Adrenal gland (tissue), 12 donors: ENCODE data around the gene PDE2A. TPM values are rescaled to one million over a fixed set of nuclear protein-coding genes. Genes with fewer than 3 reads are reported as not detected.

Experiments used
- DNase-seq, 7 donors: peaks; one replicate each; pipeline ENCODE4 v3.0.0-alpha.2; 2019 to 2020
- H3K27ac ChIP-seq, 5 donors: fragments of 200-600 bp; sonication (generic) in 4 of 5; 1 replicate in 3 of 5; 2 replicates in 2 of 5; pipeline versions ENCODE4 v1.5.1 to v1.8.0; 2016 to 2020; ENCODE audit warnings: mild to moderate bottlenecking in 1 of 5
- H3K27me3 ChIP-seq: fragments of 200-600 bp; 2 replicates; pipeline ENCODE4 v1.8.0; 2021
- H3K36me3 ChIP-seq, 2 donors: fragments of 200-600 bp; replicated peaks in 1 of 2; 1 replicate in 1 of 2; 2 replicates in 1 of 2; pipeline versions ENCODE4 v1.5.1 to v1.8.0; 2018 to 2022
- H3K4me1 ChIP-seq, 2 donors: fragments of 200-600 bp; replicated peaks in 1 of 2; 1 replicate in 1 of 2; 2 replicates in 1 of 2; pipeline versions ENCODE4 v1.5.1 to v1.8.0; 2018 to 2021
- H3K4me3 ChIP-seq, 4 donors: fragments of 200-600 bp; sonication (generic) in 3 of 4; one replicate each; pipeline ENCODE4 v1.5.1; 2016 to 2018
- H3K9me3 ChIP-seq, 3 donors: fragments of 200-600 bp; sonication (generic) in 1 of 3; replicated peaks in 1 of 3; 1 replicate in 2 of 3; 2 replicates in 1 of 3; pipeline versions ENCODE4 v1.5.1 to v1.8.0; 2016 to 2021
- POLR2A ChIP-seq, 2 donors: fragments of 450-650 bp; IDR thresholded peaks; one replicate each; pipeline ENCODE4 v1.6.1; 2017; ENCODE audit warnings: antibody characterized with exemption in 2 of 2, mild to moderate bottlenecking in 2 of 2, moderate library complexity in 1 of 2
- WGBS, 4 donors: extraction: QIAGEN DNeasy Blood & Tissue Kit in 2 of 4; methylation state at CpG; one replicate each; pipeline versions ENCODE4 v1.1.5 to v1.1.7; 2013 to 2017; 5-methylcytosine and 5-hydroxymethylcytosine counted together
- intact Hi-C, 2 donors: fragments of 100-400 bp; cut with DNase I; formaldehyde crosslinking; loops; one replicate each; pipeline versions ENCODE4 v1.14.1 to v1.15.0; 2022 to 2023
- polyA plus RNA-seq, 3 donors: library from polyadenylated mRNA; stranded (reverse); fragments of 200-250 nt in 2 of 3; fragments of 350-450 nt in 1 of 3; fragmentation: Illumina TruSeq in 1 of 3; extraction: RNeasy Lipid Tissue Mini Kit (QIAGEN cat#74804) in 1 of 3; gene quantifications; one replicate each; pipeline ENCODE4 v1.2.3, GENCODE V29; 2013 to 2014
- total RNA-seq, 9 donors: library from RNA; depleted of rRNA in 4 of 9; stranded (reverse); fragments of >200 nt in 4 of 9; fragments of 120-200 nt in 1 of 9; fragmentation: NEBNext Ultra II Directional in 1 of 9; extraction: Animal tissue kit (Norgen Biotek cat#: 25700) in 1 of 9; gene quantifications; one replicate each; pipeline versions ENCODE4 v1.1.0 to v1.2.4, GENCODE V29; 2013 to 2023
- TF ChIP-seq, protein P1 (sequence below), 6 experiments: fragments of 450-650 bp in 4 of 6; fragments of 200-600 bp in 2 of 6; sonication (generic) in 1 of 6; IDR thresholded peaks; 1 replicate in 5 of 6; 2 replicates in 1 of 6; pipeline versions ENCODE4 v1.5.1 to v1.8.0; 2016 to 2021; ENCODE audit warnings: antibody characterized with exemption in 6 of 6, mild to moderate bottlenecking in 2 of 6, moderate library complexity in 1 of 6
- donor health status: healthy with polysubstance abuse.
- donor health status: Bipolar disorder and iron deficiency.
- donor health status: DM: yes; HTN: yes; CAD: no.
- donor health status: DM: no; HTN: no; CAD: no.
- donor health status: DM: no; HTN: no; CAD: no.
- donor health status: DM: yes; HTN: yes; CAD: no.

Gene PDE2A
- total and polyA plus RNA-seq, 12 donors, result 11.5 to 226 (median 67.6) TPM

DNA sequence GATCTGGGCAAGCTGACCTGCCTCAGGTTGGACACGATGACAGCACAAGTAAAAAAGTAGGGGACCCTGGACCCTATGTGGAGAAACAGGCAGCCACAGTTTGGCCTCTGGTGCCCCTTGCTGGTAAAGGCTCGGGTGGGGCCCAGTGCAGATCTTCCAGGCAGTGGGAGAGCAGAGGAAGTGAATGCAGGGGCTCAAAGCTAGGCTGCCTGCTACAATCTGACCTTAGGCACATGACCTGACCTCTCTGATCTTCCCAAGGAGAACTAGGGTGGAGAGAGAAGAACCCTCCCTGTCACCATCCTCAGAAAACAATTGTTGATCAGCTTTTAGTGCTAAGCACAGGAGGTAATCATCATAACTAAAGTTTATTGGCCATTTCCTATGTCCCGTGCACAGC, 76.5 kb downstream of the PDE2A start:
- Histone ChIP-seq H3K36me3 (no peaks in the 10 kb centered on the region), H3K4me1 (peaks cover 5 to 8% of the 10 kb centered on the region in 2 donors), H3K4me3 (no peak overlapping the region), H3K9me3 (no peaks in the 10 kb centered on the region), H3K27ac (no peak overlapping the region), H3K27me3 (no peaks in the 10 kb centered on the region)
- intact Hi-C loops, result loop anchor here (2.0 to 5.0 kb wide), 2 partner anchors 43 to 45 kb away; no protein-coding TSS in a partner anchor
- no peak for DNase-seq
- no peak for TF ChIP-seq POLR2A (IDR thresholded peaks at IDR 0.05)
- TF ChIP-seq, protein P1, sequence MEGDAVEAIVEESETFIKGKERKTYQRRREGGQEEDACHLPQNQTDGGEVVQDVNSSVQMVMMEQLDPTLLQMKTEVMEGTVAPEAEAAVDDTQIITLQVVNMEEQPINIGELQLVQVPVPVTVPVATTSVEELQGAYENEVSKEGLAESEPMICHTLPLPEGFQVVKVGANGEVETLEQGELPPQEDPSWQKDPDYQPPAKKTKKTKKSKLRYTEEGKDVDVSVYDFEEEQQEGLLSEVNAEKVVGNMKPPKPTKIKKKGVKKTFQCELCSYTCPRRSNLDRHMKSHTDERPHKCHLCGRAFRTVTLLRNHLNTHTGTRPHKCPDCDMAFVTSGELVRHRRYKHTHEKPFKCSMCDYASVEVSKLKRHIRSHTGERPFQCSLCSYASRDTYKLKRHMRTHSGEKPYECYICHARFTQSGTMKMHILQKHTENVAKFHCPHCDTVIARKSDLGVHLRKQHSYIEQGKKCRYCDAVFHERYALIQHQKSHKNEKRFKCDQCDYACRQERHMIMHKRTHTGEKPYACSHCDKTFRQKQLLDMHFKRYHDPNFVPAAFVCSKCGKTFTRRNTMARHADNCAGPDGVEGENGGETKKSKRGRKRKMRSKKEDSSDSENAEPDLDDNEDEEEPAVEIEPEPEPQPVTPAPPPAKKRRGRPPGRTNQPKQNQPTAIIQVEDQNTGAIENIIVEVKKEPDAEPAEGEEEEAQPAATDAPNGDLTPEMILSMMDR (IDR thresholded peaks at IDR 0.05), result no peak
- WGBS, 4 donors, result 73 to 84% (median 78%) methylated on average over 3 of the region's 3 CpGs

DNA sequence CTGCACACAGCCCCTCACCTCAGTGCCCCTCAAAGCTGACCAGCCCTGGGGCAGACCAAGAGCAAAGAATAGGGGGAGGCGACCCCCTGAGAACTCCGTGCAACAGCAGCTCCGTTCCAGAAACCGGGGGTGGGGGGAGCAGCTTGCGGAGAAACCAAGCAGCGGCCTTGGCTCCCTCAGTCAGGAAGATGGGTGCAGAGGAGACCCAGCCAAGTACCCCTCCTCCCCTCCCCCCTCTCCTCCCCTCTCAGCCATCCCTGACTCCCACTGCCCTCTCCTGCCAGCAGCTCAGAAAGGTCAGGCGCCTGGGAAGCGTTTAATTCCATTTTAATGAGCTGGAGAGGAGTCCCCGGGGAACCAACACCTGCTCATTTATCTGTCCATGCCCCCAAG, 78.9 kb downstream of the PDE2A start:
- WGBS, 4 donors, result 70 to 87% (median 81%) methylated on average over 2 to 9 of the region's 9 CpGs
- TF ChIP-seq, protein P1 (IDR thresholded peaks at IDR 0.05), result no peak
- TF ChIP-seq POLR2A (IDR thresholded peaks at IDR 0.05), result no peak
- Histone ChIP-seq H3K9me3 (no peaks in the 10 kb centered on the region), H3K4me1 (peaks cover 5 to 8% of the 10 kb centered on the region in 2 donors), H3K27ac (no peak overlapping the region), H3K36me3 (no peaks in the 10 kb centered on the region), H3K27me3 (no peaks in the 10 kb centered on the region), H3K4me3 (no peak overlapping the region)
- DNase-seq, result no peak
- intact Hi-C loops, result loop anchor here in 1 of 2 donors (5.0 kb wide), 1 partner anchor 47 kb away; no protein-coding TSS in a partner anchor

DNA sequence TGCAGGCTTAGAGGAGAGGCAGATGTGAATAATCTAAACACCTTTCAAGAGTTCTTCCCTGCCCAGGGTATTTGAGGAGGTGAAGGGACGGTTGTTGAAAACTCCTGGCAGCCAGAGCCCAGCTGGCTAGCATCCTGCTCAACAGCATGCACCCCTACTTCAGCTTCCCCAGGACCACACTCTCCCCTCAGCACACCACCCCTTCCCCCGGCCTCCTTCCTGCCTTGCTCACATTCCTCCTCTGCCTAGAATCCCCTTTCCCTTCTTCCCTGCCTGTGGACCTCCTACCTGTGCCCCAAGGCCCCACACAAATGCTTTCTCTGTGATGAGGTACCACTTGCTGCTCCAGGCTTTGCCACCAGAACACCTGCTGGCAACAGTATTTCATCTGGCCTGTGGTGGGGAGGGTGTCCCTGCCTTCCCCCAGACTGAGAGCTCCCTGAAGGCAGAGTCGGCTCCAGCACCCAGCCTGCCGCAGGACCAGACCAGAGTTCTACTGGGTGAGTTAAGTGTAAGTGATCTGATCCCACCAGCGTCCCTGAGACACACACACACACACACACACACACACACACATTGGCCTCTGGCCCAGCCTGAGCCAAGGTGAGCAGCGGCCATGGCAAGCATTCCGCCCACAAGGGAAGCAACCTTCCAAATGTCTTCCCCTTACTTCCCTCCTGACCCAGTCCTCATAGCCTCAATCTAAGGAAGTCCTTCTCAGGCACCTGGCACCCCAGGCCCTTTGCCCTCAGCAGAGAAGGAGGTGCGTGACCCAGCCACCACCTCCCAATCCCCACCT, 79.5 kb downstream of the PDE2A start:
- WGBS, 4 donors, result 71 to 78% (median 74%) methylated on average over 6 to 8 of the region's 8 CpGs
- Histone ChIP-seq H3K4me3 (no peak overlapping the region), H3K27me3 (no peaks in the 10 kb centered on the region), H3K36me3 (no peaks in the 10 kb centered on the region), H3K27ac (no peak overlapping the region), H3K9me3 (no peaks in the 10 kb centered on the region), H3K4me1 (peaks cover 5 to 8% of the 10 kb centered on the region in 2 donors)
- TF ChIP-seq, protein P1 (IDR thresholded peaks at IDR 0.05), result no peak
- TF ChIP-seq POLR2A (IDR thresholded peaks at IDR 0.05), result no peak
- intact Hi-C loops, result loop anchor here in 1 of 2 donors (5.0 kb wide), 1 partner anchor 48 kb away; no protein-coding TSS in a partner anchor
- peak in 1 of 7 donors; percentile 57 for DNase-seq

DNA sequence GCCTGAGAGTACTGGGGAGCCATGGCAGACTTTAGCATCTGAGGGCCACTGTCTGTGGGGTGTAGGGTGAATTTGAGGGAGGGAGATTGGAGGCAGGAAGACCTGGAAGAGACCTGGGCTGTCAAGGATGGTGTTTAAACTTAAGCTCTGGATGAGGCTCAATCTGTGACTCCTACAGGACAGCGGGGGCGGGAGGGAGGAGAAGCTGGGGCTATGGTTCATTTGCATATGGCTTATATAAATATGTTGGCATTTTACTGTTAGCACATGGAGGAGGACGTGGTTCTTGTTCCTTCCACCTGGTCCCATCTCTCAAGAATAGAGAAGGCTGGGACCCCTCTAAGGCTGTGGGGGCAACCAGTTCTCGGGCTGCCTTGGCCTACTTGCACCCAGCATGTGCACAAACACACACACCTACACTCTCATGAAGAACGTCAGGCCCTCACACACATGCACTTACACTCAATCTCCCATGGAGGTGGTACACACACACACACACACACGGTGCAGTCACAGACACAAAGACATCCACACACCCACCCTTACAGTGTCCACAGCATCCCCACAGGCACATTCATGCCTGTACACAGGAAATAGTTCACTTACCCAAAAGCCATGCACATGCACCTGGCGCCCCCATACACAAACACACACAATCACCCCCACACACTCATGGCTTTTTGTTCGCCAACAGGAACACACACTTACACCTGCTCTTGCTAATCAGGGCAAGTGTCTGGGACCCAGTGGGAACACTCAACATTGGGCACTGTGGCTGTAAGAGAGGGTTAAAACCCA, 81.3 kb downstream of the PDE2A start:
- Histone ChIP-seq H3K36me3 (no peaks in the 10 kb centered on the region), H3K9me3 (no peaks in the 10 kb centered on the region), H3K4me1 (no peaks in the 10 kb centered on the region), H3K27ac (no peak overlapping the region), H3K4me3 (no peak overlapping the region), H3K27me3 (no peaks in the 10 kb centered on the region)
- WGBS, 4 donors, result 89 to 95% (median 92%) methylated on average over 7 to 8 of the region's 8 CpGs
- intact Hi-C loops, result no loop called here
- DNase-seq, result no peak
- no peak for TF ChIP-seq POLR2A (IDR thresholded peaks at IDR 0.05)
- TF ChIP-seq, protein P1 (IDR thresholded peaks at IDR 0.05), result no peak
